K562 (cell line): ENCODE results near the gene RXFP3. TPM values are rescaled to one million over a fixed set of nuclear protein-coding genes. Genes with fewer than 3 reads are reported as not detected.

Experiments
- ATAC-seq: fragments of 200-7000 bp; cut with Tn5 transposase; 3 replicates; pipeline ENCODE4 v1.9.1; 2020; ENCODE audit warnings: moderate library complexity
- BruUV-seq: library from RNA; stranded (reverse); fragments of 400-500 nt; replicated peaks from 2 replicates; lab custom pipeline; 2021; lab: Mats Ljungman, UMichigan
- CTCF ChIA-PET: fragments of 300-600 bp; formaldehyde crosslinking; extraction: SDS; loops from one replicate; lab custom pipeline; 2021; ENCODE audit warnings: low intra/inter-chr PET ratio; lab: Yijun Ruan, JAX
- POLR2A ChIA-PET: fragments of 300-600, 350-650 bp; sonication (Branson Sonifier 250); formaldehyde crosslinking; extraction: SDS; loops from one replicate; lab custom pipeline; 2021; ENCODE audit warnings: antibody characterized with exemption, inconsistent platforms; lab: Yijun Ruan, JAX
- DNase-seq, 4 experiments: peaks; one replicate each; pipeline versions ENCODE4 v3.0.0 to v3.0.0-alpha.2; 2011 to 2018; ENCODE audit warnings: low spot score in 3 of 4, mixed read lengths in 3 of 4; ENCODE audit errors: extremely low read depth in 1 of 4
- FAIRE-seq: peaks from 2 replicates; lab custom pipeline; 2011; peaks lifted over from hg19 to GRCh38; lab: Jason Lieb, UNC
- H2AFZ ChIP-seq: 2 replicates; pipeline ENCODE4 v1.6.0; 2011; ENCODE audit warnings: low read depth, low read length, control low read depth, inconsistent platforms
- H3K27ac ChIP-seq: fragments of 200-600 bp; 3 replicates; pipeline ENCODE4 v1.8.0; 2011; ENCODE audit warnings: low read depth, mild to moderate bottlenecking, control low read depth, inconsistent platforms, low read length, moderate library complexity, mixed read lengths; ENCODE audit errors: extremely low read depth
- H3K27me3 ChIP-seq, 2 experiments: fragments of 300-600 bp in 1 of 2; 2 replicates in 1 of 2; 3 replicates in 1 of 2; pipeline versions ENCODE4 v1.6.0 to v1.8.0; 2011; ENCODE audit warnings: inconsistent platforms in 2 of 2, low read length in 2 of 2, mild to moderate bottlenecking in 1 of 2, mixed read lengths in 1 of 2, moderate library complexity in 1 of 2; ENCODE audit not compliant: control insufficient read depth in 2 of 2, insufficient read depth in 2 of 2
- H3K36me3 ChIP-seq: fragments of 300-600 bp; 3 replicates; pipeline ENCODE4 v1.8.0; 2011; ENCODE audit warnings: mild to moderate bottlenecking, low read length, inconsistent platforms; ENCODE audit not compliant: control insufficient read depth, insufficient read depth
- H3K4me1 ChIP-seq, 2 experiments: fragments of 200-600 bp in 1 of 2; replicated peaks in 1 of 2; 2 replicates in 1 of 2; 3 replicates in 1 of 2; pipeline versions ENCODE4 v1.5.1 to v1.8.0; 2011; ENCODE audit warnings: inconsistent platforms in 2 of 2, low read length in 2 of 2, mild to moderate bottlenecking in 1 of 2, mixed read lengths in 1 of 2, moderate library complexity in 1 of 2; ENCODE audit not compliant: control insufficient read depth in 2 of 2, insufficient read depth in 2 of 2
- H3K4me2 ChIP-seq: 2 replicates; pipeline ENCODE4 v1.6.1; 2011; ENCODE audit warnings: low read length, control low read depth, inconsistent platforms, mixed read lengths; ENCODE audit not compliant: insufficient read depth
- H3K4me3 ChIP-seq: fragments of 200-600 bp; sonication (generic), shearing (Covaris generic); 2 replicates; pipeline ENCODE4 v1.5.1; 2016; ENCODE audit warnings: control low read depth, inconsistent platforms
- H3K79me2 ChIP-seq: fragments of 200-600 bp; 3 replicates; pipeline ENCODE4 v1.8.0; 2011; ENCODE audit warnings: low read length, inconsistent platforms; ENCODE audit not compliant: control insufficient read depth, insufficient read depth
- H3K9ac ChIP-seq, 2 experiments: 2 replicates each; pipeline versions ENCODE4 v1.6.0 to v1.6.1; 2011; ENCODE audit warnings: low read depth in 2 of 2, low read length in 2 of 2, control low read depth in 1 of 2, inconsistent platforms in 1 of 2, mild to moderate bottlenecking in 1 of 2, mixed read lengths in 1 of 2; ENCODE audit not compliant: insufficient read depth in 1 of 2
- H3K9me1 ChIP-seq: one replicate; pipeline ENCODE4 v1.6.0; 2011; ENCODE audit warnings: inconsistent platforms, mild to moderate bottlenecking, low read length, moderate library complexity; ENCODE audit not compliant: control insufficient read depth, insufficient read depth
- H3K9me3 ChIP-seq: replicated peaks from 2 replicates; pipeline ENCODE4 v1.5.1; 2011; ENCODE audit warnings: low read depth, low read length, inconsistent platforms; ENCODE audit not compliant: control insufficient read depth, insufficient read depth
- H4K20me1 ChIP-seq: replicated peaks from 2 replicates; pipeline ENCODE4 v1.6.1; 2011; ENCODE audit warnings: low read length, inconsistent platforms, mixed read lengths; ENCODE audit not compliant: control insufficient read depth, insufficient read depth
- CBFA2T2 ChIP-seq: fragments of 450-650 bp; conservative IDR thresholded peaks from 2 replicates; pipeline ENCODE4 v1.6.1; 2017; ENCODE audit warnings: mild to moderate bottlenecking
- DNMT1 ChIP-seq: fragments of 450-650 bp; IDR thresholded peaks from 2 replicates; pipeline ENCODE4 v1.6.1; 2016; ENCODE audit warnings: antibody characterized with exemption, mild to moderate bottlenecking
- HDAC6 ChIP-seq: IDR thresholded peaks from 2 replicates; pipeline ENCODE4 v1.6.1; 2012; ENCODE audit warnings: low read depth, mild to moderate bottlenecking, control low read depth, inconsistent platforms, low read length, moderate library complexity
- KLF6 ChIP-seq: fragments of 250-450 bp; sonication (Bioruptor Pico); IDR thresholded peaks from 2 replicates; pipeline ENCODE4 v1.4.0; 2020; ENCODE audit warnings: mild to moderate bottlenecking, moderate library complexity, borderline replicate concordance
- PCBP1 ChIP-seq: fragments of 200-400 bp; formaldehyde crosslinking; IDR thresholded peaks from 2 replicates; pipeline ENCODE4 v1.6.1; 2018; ENCODE audit warnings: mild to moderate bottlenecking, low read depth, low read length; ENCODE audit not compliant: poor library complexity, severe bottlenecking
- ZBED1 ChIP-seq: IDR thresholded peaks from 2 replicates; pipeline ENCODE4 v1.6.1; 2014
- ZNF445 ChIP-seq: fragments of 250-450 bp; sonication (Bioruptor Pico); IDR thresholded peaks from 2 replicates; pipeline ENCODE4 v1.4.0; 2020; ENCODE audit warnings: low read depth, mild to moderate bottlenecking, moderate library complexity
- ZNF518B ChIP-seq: fragments of 250-450 bp; sonication (Bioruptor Pico); IDR thresholded peaks from 2 replicates; pipeline ENCODE4 v1.5.0; 2021; ENCODE audit warnings: mild to moderate bottlenecking, moderate library complexity
- ZNF586 ChIP-seq: fragments of 450-650 bp; formaldehyde crosslinking; conservative IDR thresholded peaks from 2 replicates; pipeline ENCODE4 v1.4.0; 2020; ENCODE audit warnings: mild to moderate bottlenecking, moderate library complexity
- ZNF766 ChIP-seq: fragments of 200-800 bp; sonication (Bioruptor generic); conservative IDR thresholded peaks from 2 replicates; pipeline ENCODE4 v1.6.1; 2016; ENCODE audit warnings: missing genetic modification characterization, missing compliant biosample characterization
- WGBS: fragments of 100-300 bp; shearing (Covaris generic); methylation state at CpG from one replicate; pipeline ENCODE4 v1.1.6; 2016; ENCODE audit warnings: low coverage, mixed read lengths; ENCODE audit not compliant: insufficient coverage; ENCODE audit errors: missing lambda C conversion rate; 5-methylcytosine and 5-hydroxymethylcytosine counted together
- in situ Hi-C: fragments of 300-500 bp; cut with MboI; formaldehyde crosslinking; loops from 4 replicates; pipeline ENCODE4 v1.15.0; 2018; ENCODE audit warnings: inconsistent platforms, mixed read lengths
- intact Hi-C: fragments of 100-400 bp; cut with micrococcal nuclease; formaldehyde crosslinking; loops from 2 replicates; pipeline ENCODE4 v1.14.2; 2022
- polyA plus RNA-seq, 8 experiments: library from polyadenylated mRNA; depleted of rRNA in 4 of 8; stranded (reverse) in 5 of 8; unstranded in 3 of 8; fragments of >200 nt; fragmentation: Nextera tagmentation in 2 of 8; fragmentation: Illumina TruSeq in 1 of 8; extraction: Ambion mirVana in 2 of 8; extraction: Trizol in 1 of 8; gene quantifications; 2 replicates each; pipeline versions ENCODE4 v1.2.1 to v1.2.3, GENCODE V29; 2011 to 2014; ENCODE audit warnings: inconsistent platforms in 1 of 8, missing spikeins in 1 of 8
- total RNA-seq, 7 experiments: library from RNA; depleted of rRNA in 6 of 7; stranded (reverse); fragments of >200 nt in 6 of 7; fragmentation: Illumina TruSeq in 2 of 7; extraction: Trizol in 2 of 7; gene quantifications; 2 replicates each; pipeline versions ENCODE4 v1.2.1 to v1.2.3, GENCODE V29; 2011 to 2021; ENCODE audit warnings: low replicate concordance in 1 of 7
- TF ChIP-seq, protein P1 (sequence below): fragments of 450-650 bp; IDR thresholded peaks from 2 replicates; pipeline ENCODE4 v1.6.1; 2016; ENCODE audit warnings: missing biosample characterization, missing genetic modification characterization
- TF ChIP-seq, protein P2 (sequence below): fragments of 250-450 bp; sonication (Bioruptor Pico); IDR thresholded peaks from 2 replicates; pipeline ENCODE4 v1.5.0; 2022; ENCODE audit warnings: mild to moderate bottlenecking
- TF ChIP-seq, protein P3 (sequence below): fragments of 450-650 bp; formaldehyde crosslinking; IDR thresholded peaks from 2 replicates; pipeline ENCODE4 v1.4.0; 2020; ENCODE audit warnings: mild to moderate bottlenecking, moderate library complexity

RXFP3 gene
- total and polyA plus RNA-seq, 9 of the 15 experiments (the other 6 are each of a cell fraction or from before 2014, with no cell fraction given): not detected

GRCh38 chr5:33936381-33937016 is at the start of gene RXFP3 (continued):
- no peak for TF ChIP-seq CBFA2T2
- TF ChIP-seq, protein P1, sequence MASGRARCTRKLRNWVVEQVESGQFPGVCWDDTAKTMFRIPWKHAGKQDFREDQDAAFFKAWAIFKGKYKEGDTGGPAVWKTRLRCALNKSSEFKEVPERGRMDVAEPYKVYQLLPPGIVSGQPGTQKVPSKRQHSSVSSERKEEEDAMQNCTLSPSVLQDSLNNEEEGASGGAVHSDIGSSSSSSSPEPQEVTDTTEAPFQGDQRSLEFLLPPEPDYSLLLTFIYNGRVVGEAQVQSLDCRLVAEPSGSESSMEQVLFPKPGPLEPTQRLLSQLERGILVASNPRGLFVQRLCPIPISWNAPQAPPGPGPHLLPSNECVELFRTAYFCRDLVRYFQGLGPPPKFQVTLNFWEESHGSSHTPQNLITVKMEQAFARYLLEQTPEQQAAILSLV (tag): no peak

GRCh38 chr5:33887268-33887667 is 48.9 kb upstream of the RXFP3 start:
- H3K27me3 ChIP-seq: peaks cover 18 to 20% of the 10 kb centered on the region in 2 experiments
- intact Hi-C loops: no loop called here
- H3K4me1 ChIP-seq: no peaks in the 10 kb centered on the region
- POLR2A ChIA-PET: no interaction called here
- H3K9ac ChIP-seq: no peak overlapping the region
- no peaks in the 10 kb centered on the region for H3K79me2 ChIP-seq
- no peaks in the 10 kb centered on the region for H3K9me3 ChIP-seq
- H4K20me1 ChIP-seq: no peaks in the 10 kb centered on the region
- in situ Hi-C loops: no loop called here
- no peaks in the 10 kb centered on the region for H3K9me1 ChIP-seq
- ATAC-seq (no peak), DNase-seq (no peak), FAIRE-seq (no peak)
- CTCF ChIA-PET: no interaction called here
- 0% methylated on average over 3 of the region's 3 CpGs for WGBS
- no peak overlapping the region for H3K27ac ChIP-seq
- no peaks in the 10 kb centered on the region for H3K36me3 ChIP-seq
- no peak overlapping the region for H3K4me2 ChIP-seq
- no peak overlapping the region for H2AFZ ChIP-seq
- no TSS peak for BruUV-seq
- H3K4me3 ChIP-seq: no peak overlapping the region
- TF ChIP-seq, protein P2, sequence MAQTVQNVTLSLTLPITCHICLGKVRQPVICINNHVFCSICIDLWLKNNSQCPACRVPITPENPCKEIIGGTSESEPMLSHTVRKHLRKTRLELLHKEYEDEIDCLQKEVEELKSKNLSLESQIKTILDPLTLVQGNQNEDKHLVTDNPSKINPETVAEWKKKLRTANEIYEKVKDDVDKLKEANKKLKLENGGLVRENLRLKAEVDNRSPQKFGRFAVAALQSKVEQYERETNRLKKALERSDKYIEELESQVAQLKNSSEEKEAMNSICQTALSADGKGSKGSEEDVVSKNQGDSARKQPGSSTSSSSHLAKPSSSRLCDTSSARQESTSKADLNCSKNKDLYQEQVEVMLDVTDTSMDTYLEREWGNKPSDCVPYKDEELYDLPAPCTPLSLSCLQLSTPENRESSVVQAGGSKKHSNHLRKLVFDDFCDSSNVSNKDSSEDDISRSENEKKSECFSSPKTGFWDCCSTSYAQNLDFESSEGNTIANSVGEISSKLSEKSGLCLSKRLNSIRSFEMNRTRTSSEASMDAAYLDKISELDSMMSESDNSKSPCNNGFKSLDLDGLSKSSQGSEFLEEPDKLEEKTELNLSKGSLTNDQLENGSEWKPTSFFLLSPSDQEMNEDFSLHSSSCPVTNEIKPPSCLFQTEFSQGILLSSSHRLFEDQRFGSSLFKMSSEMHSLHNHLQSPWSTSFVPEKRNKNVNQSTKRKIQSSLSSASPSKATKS (CRISPR knock-in tag): no peak
- TF ChIP-seq DNMT1: no peak
- TF ChIP-seq, protein P3, sequence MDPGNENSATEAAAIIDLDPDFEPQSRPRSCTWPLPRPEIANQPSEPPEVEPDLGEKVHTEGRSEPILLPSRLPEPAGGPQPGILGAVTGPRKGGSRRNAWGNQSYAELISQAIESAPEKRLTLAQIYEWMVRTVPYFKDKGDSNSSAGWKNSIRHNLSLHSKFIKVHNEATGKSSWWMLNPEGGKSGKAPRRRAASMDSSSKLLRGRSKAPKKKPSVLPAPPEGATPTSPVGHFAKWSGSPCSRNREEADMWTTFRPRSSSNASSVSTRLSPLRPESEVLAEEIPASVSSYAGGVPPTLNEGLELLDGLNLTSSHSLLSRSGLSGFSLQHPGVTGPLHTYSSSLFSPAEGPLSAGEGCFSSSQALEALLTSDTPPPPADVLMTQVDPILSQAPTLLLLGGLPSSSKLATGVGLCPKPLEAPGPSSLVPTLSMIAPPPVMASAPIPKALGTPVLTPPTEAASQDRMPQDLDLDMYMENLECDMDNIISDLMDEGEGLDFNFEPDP (CRISPR knock-in tag): no peak
- no peak for TF ChIP-seq ZBED1
- no peak for TF ChIP-seq HDAC6
- no peak for TF ChIP-seq ZNF586
- TF ChIP-seq PCBP1: no peak
- TF ChIP-seq ZNF445: no peak
- no peak for TF ChIP-seq ZNF518B
- no peak for TF ChIP-seq KLF6 (CRISPR knock-in tag)
- TF ChIP-seq ZNF766 (CRISPR knock-in tag): no peak
